Measurements from ENCODE around the gene TIAM1.

Gene TIAM1

DNA sequence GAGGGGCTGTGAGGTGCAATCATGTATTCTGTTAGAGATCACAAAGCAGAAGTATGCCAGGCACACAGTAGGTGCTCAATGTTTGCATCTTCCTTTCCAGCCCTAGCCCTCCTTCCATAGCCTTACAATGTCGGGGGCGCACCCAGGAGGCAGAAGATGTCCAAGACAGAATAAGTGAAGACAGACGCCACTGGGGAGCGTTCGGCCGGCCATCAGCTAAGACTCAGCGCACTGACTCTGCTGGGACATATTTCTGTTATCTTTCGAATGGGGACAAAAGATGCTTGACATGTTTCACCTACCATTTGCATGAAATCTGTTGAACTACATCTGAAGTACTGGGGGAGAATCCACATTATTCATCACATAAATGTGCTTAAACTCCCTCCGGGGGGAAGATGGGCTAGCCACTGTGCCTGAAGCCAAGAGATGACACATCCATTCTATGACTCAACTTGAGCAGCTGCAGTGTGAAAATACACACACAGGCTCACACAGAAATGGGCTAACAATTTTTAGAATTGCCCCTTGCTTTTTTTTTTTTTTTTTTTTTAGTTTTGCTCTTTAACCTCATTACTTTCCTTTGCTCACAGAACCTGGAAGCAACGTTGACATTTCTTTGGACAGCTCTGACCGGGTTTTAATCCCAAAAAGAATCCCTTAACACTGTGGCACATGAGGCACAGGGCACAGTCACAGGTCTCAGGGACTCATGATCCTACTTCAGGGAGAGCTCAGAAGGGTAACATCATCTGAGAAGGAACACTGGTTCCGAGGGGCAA is 7.9 kb downstream of the TIAM1 start:
- peak overlapping the region; percentile 4 for H3K27ac ChIP-seq (ENCODE audit: poor library complexity, severe bottlenecking)
- TF ChIP-seq, protein P1, sequence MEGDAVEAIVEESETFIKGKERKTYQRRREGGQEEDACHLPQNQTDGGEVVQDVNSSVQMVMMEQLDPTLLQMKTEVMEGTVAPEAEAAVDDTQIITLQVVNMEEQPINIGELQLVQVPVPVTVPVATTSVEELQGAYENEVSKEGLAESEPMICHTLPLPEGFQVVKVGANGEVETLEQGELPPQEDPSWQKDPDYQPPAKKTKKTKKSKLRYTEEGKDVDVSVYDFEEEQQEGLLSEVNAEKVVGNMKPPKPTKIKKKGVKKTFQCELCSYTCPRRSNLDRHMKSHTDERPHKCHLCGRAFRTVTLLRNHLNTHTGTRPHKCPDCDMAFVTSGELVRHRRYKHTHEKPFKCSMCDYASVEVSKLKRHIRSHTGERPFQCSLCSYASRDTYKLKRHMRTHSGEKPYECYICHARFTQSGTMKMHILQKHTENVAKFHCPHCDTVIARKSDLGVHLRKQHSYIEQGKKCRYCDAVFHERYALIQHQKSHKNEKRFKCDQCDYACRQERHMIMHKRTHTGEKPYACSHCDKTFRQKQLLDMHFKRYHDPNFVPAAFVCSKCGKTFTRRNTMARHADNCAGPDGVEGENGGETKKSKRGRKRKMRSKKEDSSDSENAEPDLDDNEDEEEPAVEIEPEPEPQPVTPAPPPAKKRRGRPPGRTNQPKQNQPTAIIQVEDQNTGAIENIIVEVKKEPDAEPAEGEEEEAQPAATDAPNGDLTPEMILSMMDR (IDR thresholded peaks at IDR 0.05; ENCODE audit: poor library complexity, severe bottlenecking) = no peak

DNA sequence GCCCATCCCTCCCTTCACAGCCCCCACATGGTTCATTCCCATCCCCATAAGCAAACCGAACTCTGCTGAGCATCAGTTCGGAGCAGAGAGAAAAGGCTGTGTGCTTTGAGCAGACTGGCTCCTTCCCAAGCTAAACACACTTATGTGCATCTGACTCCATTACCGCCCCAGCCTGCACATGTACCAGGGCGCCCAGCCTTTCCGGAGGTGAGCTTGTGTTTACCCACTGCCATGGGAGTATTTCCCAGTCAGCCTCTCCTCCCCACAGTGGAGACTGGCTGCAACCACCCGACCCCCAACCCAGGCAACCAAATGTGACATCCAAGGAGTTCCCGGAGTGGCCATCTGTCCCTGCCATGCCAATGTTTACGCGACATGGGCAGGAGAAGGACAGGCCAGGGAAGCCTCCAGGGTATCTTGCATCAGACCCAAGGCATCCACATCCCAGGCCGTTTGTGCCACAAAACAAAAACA is 9.4 kb downstream of the TIAM1 start:
- ATAC-seq (ENCODE audit: low read depth) (no peak), DNase-seq (ENCODE audit: low spot score) (no peak)
- H3K27me3 ChIP-seq (ENCODE audit: insufficient read depth, poor library complexity, severe bottlenecking) = no peaks in the 10 kb centered on the region
- H3K4me1 ChIP-seq (ENCODE audit: insufficient read depth, poor library complexity, severe bottlenecking) = peaks cover 18% of the 10 kb centered on the region
- H3K36me3 ChIP-seq (ENCODE audit: low read depth) = no peaks in the 10 kb centered on the region
- H3K9me3 ChIP-seq (ENCODE audit: severe bottlenecking) = no peaks in the 10 kb centered on the region
- H3K27ac ChIP-seq (ENCODE audit: poor library complexity, severe bottlenecking) = no peak overlapping the region
- no peak overlapping the region for H3K4me3 ChIP-seq (ENCODE audit: severe bottlenecking)
- TF ChIP-seq, protein P1 (IDR thresholded peaks at IDR 0.05; ENCODE audit: poor library complexity, severe bottlenecking) = no peak

More for the DNA sequence above, 7.9 kb downstream of the TIAM1 start:
- H3K4me3 ChIP-seq (ENCODE audit: severe bottlenecking) = no peak overlapping the region
- H3K27me3 ChIP-seq (ENCODE audit: insufficient read depth, poor library complexity, severe bottlenecking) = no peaks in the 10 kb centered on the region
- DNase-seq (ENCODE audit: low spot score) (peak; percentile 66), ATAC-seq (ENCODE audit: low read depth) (peak; percentile 94)
- H3K4me1 ChIP-seq (ENCODE audit: insufficient read depth, poor library complexity, severe bottlenecking) = peaks cover 18% of the 10 kb centered on the region
- no peaks in the 10 kb centered on the region for H3K9me3 ChIP-seq (ENCODE audit: severe bottlenecking)
- H3K36me3 ChIP-seq (ENCODE audit: low read depth) = no peaks in the 10 kb centered on the region

DNA sequence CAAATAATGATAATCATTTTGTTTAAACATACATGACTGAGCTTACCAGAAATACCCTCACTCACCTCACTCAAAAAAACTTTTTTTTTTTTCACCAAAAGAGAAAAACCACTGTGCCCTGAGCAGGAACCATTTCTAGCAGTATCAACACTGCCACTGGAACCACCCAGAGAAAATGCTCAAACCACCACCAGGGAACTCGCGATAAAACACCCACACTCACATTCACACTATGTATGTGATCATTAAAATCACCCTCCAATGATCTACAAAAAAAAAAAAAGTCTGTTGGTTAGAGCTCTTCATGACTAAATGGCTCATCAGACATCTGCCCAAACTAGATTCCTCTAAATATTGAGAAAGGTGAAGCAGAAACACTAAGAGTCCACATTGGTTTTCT is 11.5 kb downstream of the TIAM1 start:
- TF ChIP-seq, protein P1 (IDR thresholded peaks at IDR 0.05; ENCODE audit: poor library complexity, severe bottlenecking) = no peak
- Histone ChIP-seq H3K4me1 (ENCODE audit: insufficient read depth, poor library complexity, severe bottlenecking) (peaks cover 10% of the 10 kb centered on the region), H3K9me3 (ENCODE audit: severe bottlenecking) (no peaks in the 10 kb centered on the region), H3K27me3 (ENCODE audit: insufficient read depth, poor library complexity, severe bottlenecking) (no peaks in the 10 kb centered on the region), H3K27ac (ENCODE audit: poor library complexity, severe bottlenecking) (no peak overlapping the region), H3K36me3 (ENCODE audit: low read depth) (no peaks in the 10 kb centered on the region), H3K4me3 (ENCODE audit: severe bottlenecking) (no peak overlapping the region)
- DNase-seq (ENCODE audit: low spot score) = no peak
- no peak for ATAC-seq (ENCODE audit: low read depth)

DNA sequence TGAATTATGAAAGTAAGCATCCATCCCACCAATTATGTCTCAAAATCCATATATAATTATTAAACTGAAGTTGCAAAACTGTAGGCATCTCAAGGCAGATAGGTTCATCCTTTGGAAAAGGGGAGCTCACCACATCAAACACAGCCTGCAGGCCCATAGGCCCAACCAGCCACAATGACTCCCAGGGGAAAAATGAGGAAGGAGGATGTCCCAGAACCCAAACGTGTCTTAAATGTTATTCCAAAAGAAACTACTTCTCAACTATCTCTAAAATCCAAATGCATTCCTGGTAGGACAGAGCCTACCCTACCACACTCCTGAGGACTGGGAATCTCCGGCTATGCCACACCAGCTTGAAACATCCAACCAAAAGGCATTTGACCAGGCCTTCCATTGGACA is 12.8 kb downstream of the TIAM1 start:
- Histone ChIP-seq H3K9me3 (ENCODE audit: severe bottlenecking) (no peaks in the 10 kb centered on the region), H3K27me3 (ENCODE audit: insufficient read depth, poor library complexity, severe bottlenecking) (no peaks in the 10 kb centered on the region), H3K4me3 (ENCODE audit: severe bottlenecking) (no peak overlapping the region), H3K36me3 (ENCODE audit: low read depth) (no peaks in the 10 kb centered on the region), H3K27ac (ENCODE audit: poor library complexity, severe bottlenecking) (no peak overlapping the region), H3K4me1 (ENCODE audit: insufficient read depth, poor library complexity, severe bottlenecking) (peaks cover 3% of the 10 kb centered on the region)
- no peak for DNase-seq (ENCODE audit: low spot score)
- no peak for ATAC-seq (ENCODE audit: low read depth)
- TF ChIP-seq, protein P1 (IDR thresholded peaks at IDR 0.05; ENCODE audit: poor library complexity, severe bottlenecking) = no peak

DNA sequence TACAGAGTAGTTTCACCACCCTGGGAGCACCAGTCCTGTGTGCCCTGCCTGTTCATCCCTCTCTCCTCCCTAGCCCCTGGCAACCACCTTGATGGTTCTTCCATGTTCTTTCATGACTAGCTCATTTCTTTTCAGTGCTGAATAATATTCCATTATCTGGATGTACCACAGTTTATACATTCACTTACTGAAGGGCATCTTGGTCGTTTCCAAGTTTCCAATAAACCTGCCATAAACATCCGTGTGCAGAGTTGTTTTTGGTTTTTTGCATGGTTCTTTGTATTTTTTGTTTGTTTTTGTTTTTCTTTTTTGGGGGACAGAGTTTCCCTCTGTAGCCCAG is 13.9 kb downstream of the TIAM1 start:
- Histone ChIP-seq H3K36me3 (ENCODE audit: low read depth) (no peaks in the 10 kb centered on the region), H3K27me3 (ENCODE audit: insufficient read depth, poor library complexity, severe bottlenecking) (no peaks in the 10 kb centered on the region), H3K9me3 (ENCODE audit: severe bottlenecking) (no peaks in the 10 kb centered on the region), H3K4me1 (ENCODE audit: insufficient read depth, poor library complexity, severe bottlenecking) (no peaks in the 10 kb centered on the region), H3K4me3 (ENCODE audit: severe bottlenecking) (no peak overlapping the region), H3K27ac (ENCODE audit: poor library complexity, severe bottlenecking) (no peak overlapping the region)
- ATAC-seq (ENCODE audit: low read depth) = no peak
- no peak for DNase-seq (ENCODE audit: low spot score)
- TF ChIP-seq, protein P1 (IDR thresholded peaks at IDR 0.05; ENCODE audit: poor library complexity, severe bottlenecking) = no peak

Measured in RWPE2 (cell line).